ENCODE results near the gene POGZ. TPM values are rescaled to one million over a fixed set of nuclear protein-coding genes. Genes with fewer than 3 reads are reported as not detected.
"Not testable (repeated sequence)": the region's sequence is repeated elsewhere in the genome, so short reads cannot be mapped to it uniquely, and the experiment has no call there.

Gene POGZ
- total RNA-seq, 1 experiment from 2014 or later, result 34.0 TPM

DNA sequence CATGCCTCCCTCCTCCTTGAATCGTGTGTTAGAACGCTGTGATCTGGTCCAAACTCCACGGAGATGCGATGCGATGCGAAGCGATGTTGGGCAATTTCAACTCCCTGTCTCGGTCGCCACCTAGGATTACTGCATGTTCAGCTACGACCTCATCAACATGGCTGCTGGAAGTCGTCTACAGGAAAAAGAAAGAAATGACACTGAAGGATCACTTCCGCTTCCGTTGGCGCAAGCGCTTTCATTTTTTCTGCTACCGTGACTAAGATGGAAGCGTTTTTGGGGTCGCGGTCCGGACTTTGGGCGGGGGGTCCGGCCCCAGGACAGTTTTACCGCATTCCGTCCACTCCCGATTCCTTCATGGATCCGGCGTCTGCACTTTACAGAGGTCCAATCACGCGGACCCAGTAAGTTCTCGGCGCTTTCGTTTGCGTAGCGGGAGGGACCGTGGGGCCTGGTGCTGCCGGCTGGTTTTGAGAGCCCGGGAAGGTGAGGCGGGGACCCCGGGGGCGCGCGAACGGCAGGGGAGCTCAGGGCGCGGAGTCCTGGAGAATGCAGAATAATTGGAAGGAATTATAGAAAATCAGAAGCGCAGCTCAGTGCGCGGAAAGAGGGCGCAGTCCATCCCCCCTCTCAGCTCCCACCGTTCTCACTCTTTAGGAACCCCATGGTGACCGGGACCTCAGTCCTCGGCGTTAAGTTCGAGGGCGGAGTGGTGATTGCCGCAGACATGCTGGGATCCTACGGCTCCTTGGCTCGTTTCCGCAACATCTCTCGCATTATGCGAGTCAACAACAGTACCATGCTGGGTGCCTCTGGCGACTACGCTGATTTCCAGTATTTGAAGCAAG, 59.7 kb downstream of the POGZ start, which contains the start of gene PSMB4:
TSS of gene PSMB4 (plus strand) at position 250 of the 848 bp plus-strand sequence. CDS start at position 265, 15 bp downstream.
- H3K27ac ChIP-seq, result peak within 1 kb of the TSS; percentile 93
- H3K4me1 ChIP-seq (replicated peaks), result peaks cover 32% of the 10 kb centered on the region
- H3K36me3 ChIP-seq, result peaks cover 50% of the 10 kb centered on the region
- H3K27me3 ChIP-seq (replicated peaks), result no peaks in the 10 kb centered on the region
- H3K4me3 ChIP-seq, result peak within 1 kb of the TSS; percentile 86
- peaks cover 2% of the 10 kb centered on the region; the same call in 1 of the 2 replicates for H3K9me3 ChIP-seq (replicated peaks)
- DNase-seq (ENCODE audit: low read depth in 1 of 2, low spot score in 2 of 2), result peak; percentile 80 to 93

DNA sequence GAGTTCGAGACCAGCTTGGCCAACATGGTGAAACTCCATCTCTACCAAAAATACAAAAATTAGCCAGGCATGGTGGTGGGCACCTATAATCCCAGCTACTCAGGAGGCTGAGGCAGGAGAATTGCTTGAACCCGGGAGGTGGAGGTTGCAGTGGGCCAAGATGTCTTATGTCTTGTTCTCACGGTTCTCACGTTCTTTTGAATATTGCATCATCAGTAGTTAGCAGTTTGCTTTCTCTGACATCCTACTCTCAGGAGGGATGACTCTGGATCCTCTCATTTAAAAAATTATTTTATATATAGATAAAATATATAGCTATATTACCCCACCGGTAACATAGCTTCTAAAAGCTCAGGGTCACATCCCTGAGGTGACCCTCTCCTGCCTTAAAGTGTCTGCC, 63.0 kb downstream of the POGZ start:
- H3K9me3 ChIP-seq (replicated peaks); H3K27ac ChIP-seq; H3K4me3 ChIP-seq; H3K27me3 ChIP-seq (replicated peaks); DNase-seq (ENCODE audit: low read depth in 1 of 2, low spot score in 2 of 2): not testable (repeated sequence)
- H3K4me1 ChIP-seq (replicated peaks), result peaks cover 17% of the 10 kb centered on the region
- peaks cover 19% of the 10 kb centered on the region for H3K36me3 ChIP-seq

DNA sequence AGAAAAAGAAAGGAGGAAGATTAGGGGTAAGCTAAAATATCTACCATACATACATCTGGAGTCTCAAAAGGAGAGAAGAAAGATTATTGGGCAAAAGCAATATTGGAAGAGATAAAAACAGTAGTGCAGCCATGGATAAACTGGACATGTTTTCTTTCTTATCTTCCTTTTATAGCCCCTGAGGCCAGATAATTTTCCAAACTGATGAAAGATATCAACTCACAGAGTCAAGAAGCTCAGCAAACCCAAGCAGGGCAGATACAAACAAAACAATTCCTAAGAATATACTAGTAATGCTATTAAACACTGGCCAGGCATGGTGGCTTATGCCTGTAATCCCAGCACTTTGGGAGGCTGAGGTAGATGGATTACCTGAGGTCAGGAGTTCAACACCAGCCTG, 65.7 kb downstream of the POGZ start:
- H3K27me3 ChIP-seq (replicated peaks), result no peaks in the 10 kb centered on the region
- no peaks in the 10 kb centered on the region; the same call in 1 of the 2 replicates for H3K9me3 ChIP-seq (replicated peaks)
- H3K4me3 ChIP-seq, result no peak overlapping the region
- H3K4me1 ChIP-seq (replicated peaks), result peaks cover under 1% of the 10 kb centered on the region; the same call in 1 of the 2 replicates
- H3K36me3 ChIP-seq, result no peaks in the 10 kb centered on the region
- DNase-seq (ENCODE audit: low read depth in 1 of 2, low spot score in 2 of 2), result no peak
- H3K27ac ChIP-seq, result no peak overlapping the region

GRCh38 chr1:151391079-151391563, 68.2 kb downstream of the POGZ start:
- H3K36me3 ChIP-seq, result no peaks in the 10 kb centered on the region
- no peaks in the 10 kb centered on the region for H3K27me3 ChIP-seq (replicated peaks)
- no peaks in the 10 kb centered on the region for H3K4me1 ChIP-seq (replicated peaks)
- H3K9me3 ChIP-seq (replicated peaks), result no peaks in the 10 kb centered on the region; the same call in 1 of the 2 replicates
- no peak overlapping the region for H3K4me3 ChIP-seq
- no peak for DNase-seq (ENCODE audit: low read depth in 1 of 2, low spot score in 2 of 2)
- no peak overlapping the region for H3K27ac ChIP-seq

DNA sequence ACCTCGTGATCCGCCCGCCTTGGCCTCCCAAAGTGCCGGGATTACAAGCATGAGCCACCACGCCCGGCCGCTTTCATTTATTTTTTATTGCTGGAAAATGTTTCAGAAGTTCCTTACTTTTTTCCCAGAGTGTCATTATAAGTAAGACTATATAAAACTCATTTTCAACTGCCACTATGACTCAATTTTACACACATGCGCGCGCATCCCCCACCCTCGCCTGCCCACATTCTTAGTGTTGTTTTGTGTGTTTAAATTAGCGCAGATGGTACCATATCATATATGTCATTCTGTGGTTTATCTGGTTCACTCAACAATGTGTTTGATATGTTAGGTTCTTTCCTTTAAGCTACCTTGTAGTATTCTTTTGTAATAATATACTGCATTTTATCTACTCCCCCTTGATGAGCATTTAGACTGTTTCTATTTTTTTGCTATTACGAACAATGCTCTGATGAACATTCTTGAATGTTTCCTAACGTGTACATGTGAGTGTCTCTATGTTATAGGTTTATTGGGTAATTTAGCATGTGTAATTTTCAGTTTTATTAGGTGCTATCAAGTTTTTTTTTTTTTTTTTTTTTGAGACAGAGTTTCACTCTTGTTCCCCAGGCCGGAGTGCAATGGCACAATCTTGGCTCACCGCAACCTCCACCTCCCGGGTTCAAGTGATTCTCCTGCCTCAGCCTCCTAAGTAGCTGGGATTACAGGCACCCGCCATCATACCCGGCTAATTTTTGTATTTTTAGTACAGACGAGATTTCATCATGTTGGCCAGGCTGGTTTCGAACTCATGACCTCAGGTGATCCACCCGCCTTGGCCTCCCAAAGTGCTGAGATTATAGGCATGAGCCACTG, 68.8 kb downstream of the POGZ start:
- not testable (repeated sequence) for DNase-seq (ENCODE audit: low read depth in 1 of 2, low spot score in 2 of 2); H3K36me3 ChIP-seq; H3K27ac ChIP-seq; H3K4me3 ChIP-seq; H3K4me1 ChIP-seq (replicated peaks); H3K27me3 ChIP-seq (replicated peaks); H3K9me3 ChIP-seq (replicated peaks)

DNA sequence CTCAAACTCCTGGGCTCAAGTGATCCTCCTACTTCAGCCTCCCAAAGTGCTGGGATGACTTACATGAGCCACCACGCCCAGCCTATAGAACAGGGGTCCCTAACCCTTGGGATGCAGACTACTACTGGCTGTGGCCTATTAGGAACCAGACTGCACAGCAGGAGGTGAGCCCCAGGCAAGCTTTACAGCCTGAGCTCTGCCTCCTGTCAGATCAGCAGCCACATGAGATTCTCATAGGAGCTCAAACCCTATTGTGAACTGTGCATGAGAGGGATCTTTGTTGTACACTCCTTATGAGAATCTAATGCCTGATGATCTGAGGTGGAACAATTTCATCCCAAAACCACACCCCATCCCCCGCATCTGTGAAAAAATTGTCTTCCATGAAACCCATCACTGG, 73.3 kb downstream of the POGZ start:
- H3K27ac ChIP-seq, result no peak overlapping the region
- H3K9me3 ChIP-seq (replicated peaks), result no peaks in the 10 kb centered on the region
- H3K27me3 ChIP-seq (replicated peaks), result no peaks in the 10 kb centered on the region
- no peak for DNase-seq (ENCODE audit: low read depth in 1 of 2, low spot score in 2 of 2)
- no peak overlapping the region for H3K4me3 ChIP-seq
- no peaks in the 10 kb centered on the region for H3K36me3 ChIP-seq
- H3K4me1 ChIP-seq (replicated peaks), result no peaks in the 10 kb centered on the region

DNA sequence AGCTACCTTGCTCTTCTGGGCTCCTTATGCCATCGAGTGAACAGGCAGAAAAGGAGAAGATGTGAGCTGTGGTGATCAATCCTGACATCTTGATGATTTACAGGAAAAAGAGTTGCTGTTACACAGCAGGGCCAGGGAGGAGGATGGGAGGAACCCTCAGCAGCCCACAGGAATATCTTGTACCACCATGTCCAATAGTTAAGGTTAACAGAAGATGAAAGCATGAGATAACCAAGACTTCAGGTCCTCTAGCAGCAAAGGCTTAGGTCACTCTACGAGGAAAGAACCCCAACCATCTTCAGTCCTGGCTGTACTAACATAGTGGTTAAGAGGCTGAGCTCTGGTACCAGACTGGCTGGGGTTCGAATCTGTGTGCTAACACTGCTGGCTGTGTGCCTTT, 74.7 kb downstream of the POGZ start:
- no peak for DNase-seq (ENCODE audit: low read depth in 1 of 2, low spot score in 2 of 2)
- Histone ChIP-seq H3K36me3 (no peaks in the 10 kb centered on the region), H3K4me1 (replicated peaks) (no peaks in the 10 kb centered on the region), H3K9me3 (replicated peaks) (no peaks in the 10 kb centered on the region), H3K27ac (no peak overlapping the region), H3K27me3 (replicated peaks) (no peaks in the 10 kb centered on the region), H3K4me3 (no peak overlapping the region)

- DNase-seq (ENCODE audit: low read depth in 1 of 2, low spot score in 2 of 2), result no peak
- H3K4me3 ChIP-seq, result no peak overlapping the region
- no peak overlapping the region for H3K27ac ChIP-seq
- H3K9me3 ChIP-seq (replicated peaks), result no peaks in the 10 kb centered on the region
- H3K36me3 ChIP-seq, result no peaks in the 10 kb centered on the region
- no peaks in the 10 kb centered on the region for H3K27me3 ChIP-seq (replicated peaks)
- peaks cover 7% of the 10 kb centered on the region for H3K4me1 ChIP-seq (replicated peaks)
These were observed 82.0 kb downstream of the POGZ start for GRCh38 chr1:151377150-151377884.

GRCh38 chr1:151373196-151373595, 86.1 kb downstream of the POGZ start:
- H3K4me3 ChIP-seq, result no peak overlapping the region
- no peaks in the 10 kb centered on the region for H3K27me3 ChIP-seq (replicated peaks)
- H3K4me1 ChIP-seq (replicated peaks), result peaks cover 17% of the 10 kb centered on the region
- no peak for DNase-seq (ENCODE audit: low read depth in 1 of 2, low spot score in 2 of 2)
- no peaks in the 10 kb centered on the region for H3K9me3 ChIP-seq (replicated peaks)
- no peaks in the 10 kb centered on the region for H3K36me3 ChIP-seq
- no peak overlapping the region for H3K27ac ChIP-seq

DNA sequence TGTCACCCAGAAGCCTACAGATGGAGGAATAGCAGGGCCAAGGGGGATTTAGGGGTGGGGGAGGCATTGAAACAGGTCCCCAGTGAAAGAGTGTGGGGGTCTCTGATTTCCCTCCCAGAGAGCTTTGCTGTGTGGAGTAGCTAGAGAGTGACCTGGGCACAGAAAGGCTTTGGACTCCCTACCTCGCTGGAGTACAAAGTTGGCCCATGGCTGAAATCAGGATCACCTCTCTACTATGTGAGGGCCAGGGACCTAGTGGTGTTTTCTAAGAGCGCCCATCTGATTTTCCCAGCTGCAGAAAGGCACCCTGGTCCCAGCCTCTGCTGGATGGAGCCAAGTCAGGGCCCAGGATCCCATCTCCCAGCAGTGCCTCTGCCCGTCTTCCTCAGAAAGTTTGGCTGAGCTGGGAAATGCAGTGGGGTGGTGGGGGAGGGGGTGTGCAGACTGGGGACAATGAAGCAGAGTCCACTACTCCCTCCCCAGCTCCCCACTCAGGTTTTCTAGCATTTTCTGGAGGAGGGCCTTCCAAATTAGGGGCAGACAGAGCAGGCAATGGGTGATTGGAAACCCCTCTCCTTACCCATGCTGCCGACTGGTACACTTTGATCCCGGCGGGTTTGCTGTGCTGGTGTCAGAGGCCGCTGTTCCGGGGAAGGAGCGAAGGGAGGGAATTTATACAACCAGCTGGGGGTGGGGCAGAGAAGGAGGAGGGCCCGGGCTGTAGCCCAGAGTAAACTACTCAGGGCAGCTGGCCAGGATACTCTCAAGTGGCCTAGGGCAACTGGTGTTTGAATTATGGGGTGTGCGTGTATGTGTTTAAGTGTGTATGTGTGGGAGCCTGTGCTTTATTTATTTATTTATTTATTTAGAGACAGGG, 87.0 kb downstream of the POGZ start, which contains the start of gene SELENBP1:
TSS of gene SELENBP1 (minus strand) at position 648 of the 877 bp plus-strand sequence. CDS start at position 584, 64 bp downstream.
- Histone ChIP-seq H3K27ac (no peak within 1 kb of the TSS), H3K27me3 (replicated peaks) (no peaks in the 10 kb centered on the region), H3K4me3 (peak within 1 kb of the TSS; percentile 34), H3K36me3 (no peaks in the 10 kb centered on the region), H3K4me1 (replicated peaks) (peaks cover 17% of the 10 kb centered on the region), H3K9me3 (replicated peaks) (no peaks in the 10 kb centered on the region)
- peak; percentile 76 to 79 for DNase-seq (ENCODE audit: low read depth in 1 of 2, low spot score in 2 of 2)

- no peak overlapping the region for H3K27ac ChIP-seq
- DNase-seq (ENCODE audit: low read depth in 1 of 2, low spot score in 2 of 2), result peak in 1 of 2 experiments; percentile 54
These were observed 87.8 kb downstream of the POGZ start for GRCh38 chr1:151371370-151372057.

More at GRCh38 chr1:151371370-151372057, 87.8 kb downstream of the POGZ start:
- Histone ChIP-seq H3K4me3 (peak overlapping the region; percentile 34), H3K27me3 (replicated peaks) (no peaks in the 10 kb centered on the region), H3K4me1 (replicated peaks) (peaks cover 17% of the 10 kb centered on the region), H3K36me3 (peaks cover 3% of the 10 kb centered on the region), H3K9me3 (replicated peaks) (no peaks in the 10 kb centered on the region)
